GM18520 (cell line): Measurements from ENCODE around the gene DCC.

ENCODE experiments used
- ATAC-seq: cut with Tn5 transposase; IDR thresholded peaks from one replicate; pipeline ENCODE4 v1.9.1; 2021; ENCODE audit not compliant: unreplicated experiment

DCC gene

GRCh38 chr18:52995875-52996274, 655.9 kb downstream of the DCC start:
- no peak for ATAC-seq

- no peak for ATAC-seq
Measured at GRCh38 chr18:52999633-53000032, 659.6 kb downstream of the DCC start.

GRCh38 chr18:53004798-53005197, 664.8 kb downstream of the DCC start:
- no peak for ATAC-seq

GRCh38 chr18:53018791-53019190, 678.8 kb downstream of the DCC start:
- no peak for ATAC-seq

GRCh38 chr18:53025247-53025646, 685.2 kb downstream of the DCC start:
- ATAC-seq: no peak

GRCh38 chr18:53028565-53028964, 688.6 kb downstream of the DCC start:
- ATAC-seq: no peak

- ATAC-seq: no peak
Measured at GRCh38 chr18:53033128-53033527, 693.1 kb downstream of the DCC start.

- ATAC-seq: no peak
Measured at GRCh38 chr18:53038608-53039007, 698.6 kb downstream of the DCC start.

- ATAC-seq: no peak
Measured at GRCh38 chr18:53040286-53040685, 700.3 kb downstream of the DCC start.

GRCh38 chr18:53056064-53056463, 716.1 kb downstream of the DCC start:
- no peak for ATAC-seq

GRCh38 chr18:53070788-53071187, 730.8 kb downstream of the DCC start:
- no peak for ATAC-seq

GRCh38 chr18:53080687-53081086, 740.7 kb downstream of the DCC start:
- no peak for ATAC-seq

GRCh38 chr18:53093636-53094035, 753.6 kb downstream of the DCC start:
- ATAC-seq: no peak

GRCh38 chr18:53101536-53102105, 761.6 kb downstream of the DCC start:
- ATAC-seq: no peak

- no peak for ATAC-seq
Measured at GRCh38 chr18:53114441-53114840, 774.4 kb downstream of the DCC start.

GRCh38 chr18:53115876-53116585, 776.0 kb downstream of the DCC start:
- no peak for ATAC-seq

GRCh38 chr18:53117851-53118250, 777.9 kb downstream of the DCC start:
- no peak for ATAC-seq

- no peak for ATAC-seq
Measured at GRCh38 chr18:53126210-53126609, 786.2 kb downstream of the DCC start.

- no peak for ATAC-seq
Measured at GRCh38 chr18:53131001-53131400, 791.0 kb downstream of the DCC start.

- no peak for ATAC-seq
Measured at GRCh38 chr18:53134711-53135110, 794.7 kb downstream of the DCC start.

GRCh38 chr18:53135654-53136053, 795.7 kb downstream of the DCC start:
- no peak for ATAC-seq

- ATAC-seq: no peak
Measured at GRCh38 chr18:53139746-53140500, 799.9 kb downstream of the DCC start.
